GM19099 (cell line): Measurements from ENCODE around the gene RPP21.

ENCODE experiments used
- POLR2A ChIP-seq: IDR thresholded peaks from 3 replicates; pipeline ENCODE4 v1.6.1; 2011; ENCODE audit warnings: low read depth; ENCODE audit not compliant: insufficient read length; ENCODE audit errors: extremely low read depth

Gene RPP21

GRCh38 chr6:30344868-30345671 is at the start of gene RPP21:
RPP21 (plus strand) TSS chr6:30345156; CDS start chr6:30345172, 16 bp downstream.
- TF ChIP-seq POLR2A: peak; percentile 94

GRCh38 chr6:30295837-30296236 is 49.1 kb upstream of the RPP21 start:
- TF ChIP-seq POLR2A: no peak

DNA sequence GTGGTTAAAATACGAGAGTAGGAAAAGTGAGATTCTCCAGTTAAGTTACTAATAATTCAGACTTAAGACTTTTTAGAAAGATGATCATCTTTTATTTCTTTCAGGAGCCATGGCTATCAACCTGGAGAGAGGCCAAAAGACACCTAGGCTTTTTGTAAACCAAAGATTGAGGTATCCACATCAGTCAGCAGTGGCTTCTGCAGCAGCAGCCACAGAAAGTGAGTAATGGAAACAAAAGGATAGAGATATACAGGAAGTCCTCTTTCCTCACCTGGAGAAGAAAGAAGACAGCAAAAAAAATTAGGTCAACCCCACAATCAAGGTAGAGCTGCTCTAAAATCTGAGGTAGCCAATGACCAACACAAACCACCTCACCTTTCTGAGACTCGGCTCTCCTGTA is 41.0 kb upstream of the RPP21 start:
- TF ChIP-seq POLR2A: no peak

DNA sequence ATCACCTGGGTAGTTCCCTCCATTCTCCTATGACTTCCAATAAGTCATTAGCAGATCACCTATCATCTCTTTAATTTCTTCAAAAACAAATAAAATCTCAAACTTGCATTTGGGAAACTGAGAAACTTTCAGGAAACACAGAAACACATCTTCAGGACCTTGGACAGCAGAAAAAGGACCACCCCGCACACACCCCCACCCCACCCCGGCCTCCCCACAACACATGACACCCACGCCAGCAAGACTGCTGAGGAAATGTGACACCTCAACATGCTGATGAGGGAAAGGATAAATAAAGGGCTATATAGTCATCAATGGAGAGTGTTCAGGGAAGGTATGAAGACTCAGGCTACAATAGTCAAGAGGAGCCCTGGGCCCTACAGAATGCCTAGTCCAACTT is 33.9 kb upstream of the RPP21 start:
- TF ChIP-seq POLR2A: no peak

DNA sequence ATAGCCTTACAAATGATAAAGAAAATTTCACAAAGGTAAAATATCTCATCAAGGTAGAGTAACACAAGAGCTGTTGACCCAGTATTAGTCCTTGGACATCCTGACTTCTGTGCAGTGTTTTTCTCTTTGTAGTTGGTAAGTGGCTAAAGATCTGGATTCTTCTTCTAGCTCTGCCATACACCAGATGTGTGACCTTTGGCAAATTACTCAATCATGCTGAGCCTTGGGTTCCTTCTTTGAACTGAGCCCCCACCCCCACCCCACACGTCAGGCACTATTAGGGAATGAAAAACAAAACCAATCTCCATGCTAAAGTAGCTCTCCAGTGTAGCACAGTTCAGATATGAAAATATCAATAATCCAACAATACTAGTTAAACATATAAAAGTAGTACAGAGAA is 33.3 kb upstream of the RPP21 start:
- no peak for TF ChIP-seq POLR2A

DNA sequence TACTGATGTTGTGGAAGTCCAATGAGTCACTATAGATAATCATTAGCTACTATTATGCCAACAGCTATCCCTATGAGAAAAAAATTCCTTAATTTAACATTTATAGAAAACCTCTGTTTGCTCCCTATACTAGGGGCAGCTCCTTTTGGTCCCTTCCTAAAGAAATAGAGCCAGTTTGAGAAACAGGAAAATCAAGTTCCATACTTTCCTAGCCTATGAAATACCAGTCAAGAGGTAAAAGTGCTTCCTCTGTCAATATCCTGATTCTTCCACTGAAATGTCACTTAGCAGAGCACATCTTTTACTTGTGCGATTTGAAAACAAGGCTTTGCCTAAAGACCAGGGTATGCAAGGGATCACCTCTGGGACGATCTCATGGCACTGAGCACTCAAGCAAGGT is 32.7 kb upstream of the RPP21 start:
- no peak for TF ChIP-seq POLR2A

DNA sequence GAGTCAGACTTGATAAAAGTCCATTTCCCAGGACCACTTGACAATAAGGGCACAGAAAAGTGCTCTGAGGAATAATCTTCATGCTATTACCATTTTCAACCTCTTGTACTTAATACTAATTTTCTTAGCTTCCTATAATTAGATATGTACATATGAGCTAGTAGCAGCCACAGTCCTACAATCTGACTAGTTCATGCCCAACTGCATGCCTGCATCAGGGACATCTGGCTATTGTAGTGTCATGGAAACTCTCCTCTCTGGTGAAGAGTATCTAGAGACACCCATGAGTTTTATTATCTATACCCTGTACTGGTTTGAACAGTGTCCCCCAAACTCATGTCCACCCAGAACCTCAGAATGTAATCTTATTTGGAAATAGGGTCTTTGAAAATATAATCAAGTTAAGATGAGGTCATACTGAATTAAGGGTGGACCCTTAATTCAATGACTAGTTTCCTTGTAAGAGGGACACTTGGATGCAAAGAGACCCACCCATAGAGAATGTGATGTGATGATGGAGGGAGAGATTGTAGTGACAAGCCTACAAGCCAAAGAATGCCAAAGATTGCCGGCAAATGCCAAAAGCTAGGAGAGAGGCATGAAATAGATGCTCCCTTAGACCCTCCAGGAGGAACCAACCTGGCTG is 32.2 kb upstream of the RPP21 start:
- TF ChIP-seq POLR2A: no peak

DNA sequence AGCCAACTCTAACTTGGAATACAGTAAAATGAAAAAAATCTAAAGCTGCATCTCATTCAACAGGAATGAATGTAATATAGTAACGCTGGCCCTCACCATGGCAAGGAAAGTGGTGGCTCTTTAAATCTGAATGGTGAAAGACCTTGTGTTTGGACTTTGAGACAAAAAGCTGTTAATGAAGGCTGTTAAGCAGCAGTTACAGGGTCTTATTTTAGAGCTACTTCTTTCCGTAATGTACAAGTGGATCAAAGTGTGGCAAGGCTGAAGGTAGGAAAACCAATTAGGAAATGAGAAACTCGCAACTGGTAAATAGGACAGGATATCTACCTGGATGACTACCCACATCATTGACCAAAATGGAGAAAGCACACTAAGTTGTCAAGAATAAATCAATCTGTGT is 29.8 kb upstream of the RPP21 start:
- TF ChIP-seq POLR2A: no peak

- no peak for TF ChIP-seq POLR2A
These were observed 26.9 kb upstream of the RPP21 start for GRCh38 chr6:30317913-30318589.

DNA sequence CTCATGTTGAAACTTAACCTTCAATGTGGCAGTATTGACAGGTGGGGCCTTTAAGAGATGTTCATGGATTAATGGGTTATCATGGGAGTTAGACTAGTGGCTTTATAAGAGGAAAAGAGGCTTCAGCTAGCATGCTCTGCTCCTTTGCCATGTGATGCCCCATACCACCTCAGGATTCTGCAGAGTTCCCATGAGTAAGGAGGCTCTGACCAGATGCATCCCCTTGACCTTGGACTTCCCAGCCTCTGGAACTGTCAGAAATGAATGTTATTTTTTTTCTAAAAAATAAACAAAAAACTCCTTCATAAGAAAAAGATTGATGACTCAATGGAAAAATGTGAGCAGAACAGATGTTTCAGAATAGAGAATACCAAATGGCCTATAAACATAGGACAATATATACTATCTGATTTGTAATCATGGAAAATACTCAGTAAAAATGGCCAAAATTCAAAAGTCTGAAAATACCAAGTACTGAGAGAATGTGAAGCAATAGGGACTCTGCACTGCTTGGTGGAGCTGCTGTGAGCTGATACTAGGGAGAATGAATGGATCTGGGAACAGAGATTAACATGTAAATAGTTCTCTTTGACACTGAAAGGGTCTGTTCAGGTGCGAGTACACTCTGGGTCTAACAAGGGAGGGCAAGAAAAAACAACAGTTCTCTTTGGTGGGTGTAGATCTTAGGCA is 25.7 kb upstream of the RPP21 start:
- TF ChIP-seq POLR2A: no peak

DNA sequence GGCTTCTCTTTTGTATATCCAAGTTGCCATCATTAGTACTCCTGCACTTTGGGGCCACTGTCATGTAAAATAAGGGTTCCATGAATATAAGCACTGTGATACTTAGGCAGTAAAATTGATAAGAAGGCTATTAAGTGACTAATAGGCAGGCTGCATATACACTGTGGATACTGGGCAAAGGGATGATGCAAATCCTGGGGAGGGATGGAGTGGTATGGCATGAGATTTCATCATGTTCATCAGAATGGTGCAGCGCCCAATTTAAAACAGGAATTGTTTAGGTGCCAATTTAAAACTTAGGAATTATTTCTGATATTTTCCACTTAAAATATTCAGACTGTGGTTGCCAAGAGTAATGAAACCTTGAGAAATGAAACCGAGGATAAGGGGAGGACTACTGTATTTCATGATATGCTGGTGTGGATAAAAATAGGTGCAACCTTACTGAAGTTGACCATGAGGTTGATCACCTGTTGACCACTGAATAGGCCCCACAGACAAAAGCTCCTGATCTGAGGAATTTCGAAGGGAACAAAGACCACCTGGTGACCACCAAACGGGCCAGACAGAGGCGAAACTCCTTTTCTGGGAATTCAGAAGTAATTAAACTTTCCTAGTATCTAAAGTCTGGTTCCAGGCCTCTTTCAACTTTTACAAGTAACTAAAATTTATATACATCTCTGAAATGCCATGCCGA is 23.1 kb upstream of the RPP21 start:
- no peak for TF ChIP-seq POLR2A

- TF ChIP-seq POLR2A: no peak
These were observed 22.1 kb upstream of the RPP21 start for GRCh38 chr6:30322527-30323501.

- no peak for TF ChIP-seq POLR2A
These were observed 21.1 kb upstream of the RPP21 start for GRCh38 chr6:30323806-30324205.
